Spinal cord (tissue), 10 donors: ENCODE measurements around the gene RFX1. TPM values are rescaled to one million over a fixed set of nuclear protein-coding genes. Genes with fewer than 3 reads are reported as not detected.
A peak's percentile ranks its signal among the peaks of the same experiment; 100 is the strongest.

Source experiments
- DNase-seq, 6 donors: peaks; one replicate each; pipeline versions ENCODE4 v3.0.0 to v3.0.0-alpha.2; 2013 to 2015; ENCODE audit warnings: low spot score in 6 of 6, low read depth in 4 of 6
- H3K27ac ChIP-seq: one replicate; pipeline ENCODE4 v1.5.1; 2013; ENCODE audit warnings: low read depth, low read length, control low read depth
- H3K27me3 ChIP-seq: one replicate; pipeline ENCODE4 v1.6.1; 2013; ENCODE audit warnings: low read length; ENCODE audit not compliant: control insufficient read depth, insufficient read depth
- H3K36me3 ChIP-seq: one replicate; pipeline ENCODE4 v1.6.1; 2013; ENCODE audit warnings: low read length; ENCODE audit not compliant: control insufficient read depth, insufficient read depth
- H3K4me1 ChIP-seq: one replicate; pipeline ENCODE4 v1.6.1; 2013; ENCODE audit warnings: low read length; ENCODE audit not compliant: control insufficient read depth, insufficient read depth
- H3K4me3 ChIP-seq: one replicate; pipeline ENCODE4 v1.5.1; 2013; ENCODE audit warnings: low read depth, low read length, control low read depth
- H3K9me3 ChIP-seq: one replicate; pipeline ENCODE4 v1.6.1; 2013; ENCODE audit warnings: low read length; ENCODE audit not compliant: control insufficient read depth, insufficient read depth
- WGBS: methylation state at CpG from one replicate; pipeline ENCODE4 v1.1.5; 2013; ENCODE audit warnings: missing lambda C conversion rate; ENCODE audit not compliant: insufficient coverage; 5-methylcytosine and 5-hydroxymethylcytosine counted together
- polyA plus RNA-seq, 2 donors: library from polyadenylated mRNA; unstranded; fragments of 120-200 nt; gene quantifications; one replicate each; pipeline ENCODE4 v1.2.1, GENCODE V29; 2013; ENCODE audit not compliant: insufficient read length in 2 of 2
- total RNA-seq, 2 donors: library from RNA; depleted of rRNA in 1 of 2; stranded (reverse); fragments of 120-200 nt in 1 of 2; fragments of >200 nt in 1 of 2; gene quantifications; one replicate each; pipeline versions ENCODE4 v1.2.3 to v1.2.4, GENCODE V29; 2013 to 2014
- donor health status: healthy.

Gene RFX1
- total and polyA plus RNA-seq, 4 donors: 2.6 to 16.2 (median 10.2) TPM

GRCh38 chr19:13957051-13957450, 49.1 kb downstream of the RFX1 start:
- Histone ChIP-seq H3K27ac (no peak overlapping the region), H3K4me3 (no peak overlapping the region), H3K27me3 (no peaks in the 10 kb centered on the region), H3K9me3 (no peaks in the 10 kb centered on the region), H3K36me3 (peaks cover 86% of the 10 kb centered on the region), H3K4me1 (peaks cover 16% of the 10 kb centered on the region)
- DNase-seq: no peak
- WGBS: 79% methylated on average over 8 of the region's 8 CpGs

- Histone ChIP-seq H3K9me3 (no peaks in the 10 kb centered on the region), H3K36me3 (peaks cover 79% of the 10 kb centered on the region), H3K4me3 (no peak overlapping the region), H3K4me1 (peaks cover 23% of the 10 kb centered on the region), H3K27ac (no peak overlapping the region), H3K27me3 (no peaks in the 10 kb centered on the region)
- 95% methylated on average over 16 of the region's 16 CpGs for WGBS
- no peak for DNase-seq
Measured at GRCh38 chr19:13956365-13956744, 49.8 kb downstream of the RFX1 start.

GRCh38 chr19:13955662-13956364, 50.3 kb downstream of the RFX1 start:
- WGBS: 93% methylated on average over 41 of the region's 42 CpGs
- H3K27ac ChIP-seq: no peak overlapping the region
- H3K27me3 ChIP-seq: no peaks in the 10 kb centered on the region
- DNase-seq: no peak
- no peaks in the 10 kb centered on the region for H3K9me3 ChIP-seq
- H3K4me1 ChIP-seq: peaks cover 25% of the 10 kb centered on the region
- H3K36me3 ChIP-seq: peaks cover 73% of the 10 kb centered on the region
- no peak overlapping the region for H3K4me3 ChIP-seq

GRCh38 chr19:13954185-13954584, 51.9 kb downstream of the RFX1 start:
- WGBS: 89% methylated on average over 10 of the region's 15 CpGs
- Histone ChIP-seq H3K4me1 (peaks cover 25% of the 10 kb centered on the region), H3K9me3 (no peaks in the 10 kb centered on the region), H3K36me3 (peaks cover 57% of the 10 kb centered on the region), H3K27me3 (no peaks in the 10 kb centered on the region), H3K4me3 (no peak overlapping the region), H3K27ac (no peak overlapping the region)
- DNase-seq: no peak

- 10% methylated on average over 11 of the region's 13 CpGs for WGBS
- Histone ChIP-seq H3K4me3 (peak overlapping the region; percentile 68), H3K9me3 (no peaks in the 10 kb centered on the region), H3K27ac (peak overlapping the region; percentile 16), H3K4me1 (peaks cover 25% of the 10 kb centered on the region), H3K36me3 (peaks cover 46% of the 10 kb centered on the region), H3K27me3 (no peaks in the 10 kb centered on the region)
- peak in 1 of 6 donors; percentile 30 for DNase-seq
Measured at GRCh38 chr19:13952931-13953531, 53.1 kb downstream of the RFX1 start.

GRCh38 chr19:13952154-13952930, 53.8 kb downstream of the RFX1 start, which contains the start of gene DCAF15:
Gene DCAF15, plus strand, starts transcription at chr19:13952509. Its CDS starts 4 bp downstream, at chr19:13952513.
- Histone ChIP-seq H3K36me3 (peaks cover 39% of the 10 kb centered on the region), H3K27me3 (no peaks in the 10 kb centered on the region), H3K27ac (peak within 1 kb of the TSS; percentile 52), H3K4me1 (peaks cover 25% of the 10 kb centered on the region), H3K9me3 (no peaks in the 10 kb centered on the region), H3K4me3 (peak within 1 kb of the TSS; percentile 73)
- peak; percentile 96 to 100 (median 99) for DNase-seq
- WGBS: 0% methylated on average over 46 of the region's 65 CpGs

- Histone ChIP-seq H3K27ac (peak overlapping the region; percentile 15), H3K27me3 (no peaks in the 10 kb centered on the region), H3K36me3 (peaks cover 33% of the 10 kb centered on the region), H3K4me1 (peaks cover 25% of the 10 kb centered on the region), H3K4me3 (peak overlapping the region; percentile 73), H3K9me3 (no peaks in the 10 kb centered on the region)
- DNase-seq: no peak
- WGBS: under 1% methylated on average over 17 of the region's 20 CpGs
Measured at GRCh38 chr19:13951799-13952153, 54.3 kb downstream of the RFX1 start.

GRCh38 chr19:13951043-13951442, 55.1 kb downstream of the RFX1 start:
- no peak for DNase-seq
- Histone ChIP-seq H3K27me3 (no peaks in the 10 kb centered on the region), H3K4me3 (no peak overlapping the region), H3K9me3 (no peaks in the 10 kb centered on the region), H3K4me1 (peaks cover 25% of the 10 kb centered on the region), H3K36me3 (peaks cover 26% of the 10 kb centered on the region), H3K27ac (no peak overlapping the region)
- no CpG with 5 or more reads among the region's 2 CpGs for WGBS

- Histone ChIP-seq H3K4me1 (peaks cover 3% of the 10 kb centered on the region), H3K36me3 (no peaks in the 10 kb centered on the region), H3K9me3 (no peaks in the 10 kb centered on the region), H3K27me3 (no peaks in the 10 kb centered on the region), H3K27ac (no peak overlapping the region), H3K4me3 (no peak overlapping the region)
- no CpG with 5 or more reads among the region's 4 CpGs for WGBS
- no peak for DNase-seq
Measured at GRCh38 chr19:13946414-13946813, 59.7 kb downstream of the RFX1 start.
